NT2/D1 (cell line): ENCODE results near the gene ZNF678.

Source experiments
- SUZ12 ChIP-seq: IDR thresholded peaks from 2 replicates; pipeline ENCODE4 v1.6.1; 2011; ENCODE audit not compliant: insufficient read length, insufficient read depth; ENCODE audit errors: extremely low read depth
- YY1 ChIP-seq: IDR thresholded peaks from 2 replicates; pipeline ENCODE4 v1.6.1; 2011; ENCODE audit not compliant: insufficient read length, insufficient read depth
- ZNF274 ChIP-seq: IDR thresholded peaks from 2 replicates; pipeline ENCODE4 v1.6.1; 2011; ENCODE audit warnings: mild to moderate bottlenecking, low read depth, low read length

DNA sequence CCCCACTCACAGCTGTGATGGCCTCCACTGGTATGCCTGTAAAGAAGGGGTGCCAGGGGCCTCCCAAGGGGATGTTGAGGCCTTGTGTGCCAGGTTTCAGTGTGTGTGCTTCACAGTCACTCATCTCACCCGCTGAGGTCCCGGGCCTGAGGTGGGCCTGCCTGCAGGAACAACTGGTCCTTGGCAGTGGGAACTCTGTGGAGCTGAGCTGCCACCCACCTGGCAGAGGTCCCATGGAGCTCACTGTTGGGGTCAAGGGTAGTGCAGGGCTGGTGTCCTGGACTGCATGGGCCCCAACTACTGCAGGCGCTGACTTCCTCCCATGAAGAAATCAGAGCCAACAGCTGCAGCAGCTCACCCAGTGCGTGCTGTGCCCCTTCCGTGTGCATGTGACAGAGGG is 17.3 kb upstream of the ZNF678 start:
- TF ChIP-seq ZNF274 (no peak), YY1 (no peak), SUZ12 (no peak)
